ENCODE measurements around the gene AKNA.

The AKNA gene

GRCh38 chr9:114300846-114301797, 86.7 kb downstream of the AKNA start:
- TF ChIP-seq, protein P1, sequence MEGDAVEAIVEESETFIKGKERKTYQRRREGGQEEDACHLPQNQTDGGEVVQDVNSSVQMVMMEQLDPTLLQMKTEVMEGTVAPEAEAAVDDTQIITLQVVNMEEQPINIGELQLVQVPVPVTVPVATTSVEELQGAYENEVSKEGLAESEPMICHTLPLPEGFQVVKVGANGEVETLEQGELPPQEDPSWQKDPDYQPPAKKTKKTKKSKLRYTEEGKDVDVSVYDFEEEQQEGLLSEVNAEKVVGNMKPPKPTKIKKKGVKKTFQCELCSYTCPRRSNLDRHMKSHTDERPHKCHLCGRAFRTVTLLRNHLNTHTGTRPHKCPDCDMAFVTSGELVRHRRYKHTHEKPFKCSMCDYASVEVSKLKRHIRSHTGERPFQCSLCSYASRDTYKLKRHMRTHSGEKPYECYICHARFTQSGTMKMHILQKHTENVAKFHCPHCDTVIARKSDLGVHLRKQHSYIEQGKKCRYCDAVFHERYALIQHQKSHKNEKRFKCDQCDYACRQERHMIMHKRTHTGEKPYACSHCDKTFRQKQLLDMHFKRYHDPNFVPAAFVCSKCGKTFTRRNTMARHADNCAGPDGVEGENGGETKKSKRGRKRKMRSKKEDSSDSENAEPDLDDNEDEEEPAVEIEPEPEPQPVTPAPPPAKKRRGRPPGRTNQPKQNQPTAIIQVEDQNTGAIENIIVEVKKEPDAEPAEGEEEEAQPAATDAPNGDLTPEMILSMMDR (IDR thresholded peaks at IDR 0.05; ENCODE audit: borderline replicate concordance, control extremely low read depth, extremely low read depth, insufficient read depth, missing control alignments): no peak
- DNase-seq (ENCODE audit: low spot score): no peak
- in situ Hi-C loops (cut with MboI; ENCODE audit: low sequenced_read_pairs, unreplicated experiment): no loop called here

- TF ChIP-seq, protein P1 (IDR thresholded peaks at IDR 0.05; ENCODE audit: borderline replicate concordance, control extremely low read depth, extremely low read depth, insufficient read depth, missing control alignments): no peak
- in situ Hi-C loops (cut with MboI; ENCODE audit: low sequenced_read_pairs, unreplicated experiment): no loop called here
- no peak for DNase-seq (ENCODE audit: low spot score)
Observed at GRCh38 chr9:114300153-114300845, 87.5 kb downstream of the AKNA start.

GRCh38 chr9:114299286-114300152, 88.3 kb downstream of the AKNA start:
- DNase-seq (ENCODE audit: low spot score): no peak
- in situ Hi-C loops (cut with MboI; ENCODE audit: low sequenced_read_pairs, unreplicated experiment): no loop called here
- TF ChIP-seq, protein P1 (IDR thresholded peaks at IDR 0.05; ENCODE audit: borderline replicate concordance, control extremely low read depth, extremely low read depth, insufficient read depth, missing control alignments): no peak

- TF ChIP-seq, protein P1 (IDR thresholded peaks at IDR 0.05; ENCODE audit: borderline replicate concordance, control extremely low read depth, extremely low read depth, insufficient read depth, missing control alignments): no peak
- DNase-seq (ENCODE audit: low spot score): no peak
- in situ Hi-C loops (cut with MboI; ENCODE audit: low sequenced_read_pairs, unreplicated experiment): no loop called here
Observed at GRCh38 chr9:114296338-114296737, 91.4 kb downstream of the AKNA start.

GRCh38 chr9:114294664-114295063, 93.1 kb downstream of the AKNA start:
- no peak for DNase-seq (ENCODE audit: low spot score)
- in situ Hi-C loops (cut with MboI; ENCODE audit: low sequenced_read_pairs, unreplicated experiment): no loop called here

More at GRCh38 chr9:114294664-114295063, 93.1 kb downstream of the AKNA start:
- TF ChIP-seq, protein P1 (IDR thresholded peaks at IDR 0.05; ENCODE audit: borderline replicate concordance, control extremely low read depth, extremely low read depth, insufficient read depth, missing control alignments): no peak

All from GM13976 (cell line).